Measurements from ENCODE around the gene ACKR3.

The ACKR3 gene

DNA sequence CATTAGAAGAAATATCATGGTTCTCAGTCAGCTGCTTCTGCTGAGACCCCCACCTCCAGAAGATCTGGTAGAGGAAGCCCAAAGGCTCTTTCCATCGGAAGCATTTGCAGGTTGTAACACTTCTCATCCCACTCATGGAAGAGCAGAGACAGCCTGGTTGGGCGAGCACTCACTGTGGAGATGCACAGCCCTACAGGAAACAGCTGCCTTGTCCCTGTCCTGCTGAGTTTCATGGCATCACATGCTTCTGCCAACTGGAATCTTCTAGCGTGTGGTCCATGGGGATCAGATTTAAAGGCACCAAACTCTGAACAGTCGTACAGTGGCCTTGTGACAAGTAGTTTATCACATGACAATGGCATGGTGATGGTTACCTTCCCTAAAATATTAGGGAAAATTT is 36.3 kb upstream of the ACKR3 start:
- no peak overlapping the region for H3K27ac ChIP-seq (replicated peaks)
- peaks cover 3% of the 10 kb centered on the region for H3K27me3 ChIP-seq (ENCODE audit: insufficient read depth, poor library complexity, severe bottlenecking)
- TF ChIP-seq, protein P1, sequence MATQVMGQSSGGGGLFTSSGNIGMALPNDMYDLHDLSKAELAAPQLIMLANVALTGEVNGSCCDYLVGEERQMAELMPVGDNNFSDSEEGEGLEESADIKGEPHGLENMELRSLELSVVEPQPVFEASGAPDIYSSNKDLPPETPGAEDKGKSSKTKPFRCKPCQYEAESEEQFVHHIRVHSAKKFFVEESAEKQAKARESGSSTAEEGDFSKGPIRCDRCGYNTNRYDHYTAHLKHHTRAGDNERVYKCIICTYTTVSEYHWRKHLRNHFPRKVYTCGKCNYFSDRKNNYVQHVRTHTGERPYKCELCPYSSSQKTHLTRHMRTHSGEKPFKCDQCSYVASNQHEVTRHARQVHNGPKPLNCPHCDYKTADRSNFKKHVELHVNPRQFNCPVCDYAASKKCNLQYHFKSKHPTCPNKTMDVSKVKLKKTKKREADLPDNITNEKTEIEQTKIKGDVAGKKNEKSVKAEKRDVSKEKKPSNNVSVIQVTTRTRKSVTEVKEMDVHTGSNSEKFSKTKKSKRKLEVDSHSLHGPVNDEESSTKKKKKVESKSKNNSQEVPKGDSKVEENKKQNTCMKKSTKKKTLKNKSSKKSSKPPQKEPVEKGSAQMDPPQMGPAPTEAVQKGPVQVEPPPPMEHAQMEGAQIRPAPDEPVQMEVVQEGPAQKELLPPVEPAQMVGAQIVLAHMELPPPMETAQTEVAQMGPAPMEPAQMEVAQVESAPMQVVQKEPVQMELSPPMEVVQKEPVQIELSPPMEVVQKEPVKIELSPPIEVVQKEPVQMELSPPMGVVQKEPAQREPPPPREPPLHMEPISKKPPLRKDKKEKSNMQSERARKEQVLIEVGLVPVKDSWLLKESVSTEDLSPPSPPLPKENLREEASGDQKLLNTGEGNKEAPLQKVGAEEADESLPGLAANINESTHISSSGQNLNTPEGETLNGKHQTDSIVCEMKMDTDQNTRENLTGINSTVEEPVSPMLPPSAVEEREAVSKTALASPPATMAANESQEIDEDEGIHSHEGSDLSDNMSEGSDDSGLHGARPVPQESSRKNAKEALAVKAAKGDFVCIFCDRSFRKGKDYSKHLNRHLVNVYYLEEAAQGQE (IDR thresholded peaks at IDR 0.05; ENCODE audit: insufficient replicate concordance, low read depth), result no peak
- TF ChIP-seq, protein P2, sequence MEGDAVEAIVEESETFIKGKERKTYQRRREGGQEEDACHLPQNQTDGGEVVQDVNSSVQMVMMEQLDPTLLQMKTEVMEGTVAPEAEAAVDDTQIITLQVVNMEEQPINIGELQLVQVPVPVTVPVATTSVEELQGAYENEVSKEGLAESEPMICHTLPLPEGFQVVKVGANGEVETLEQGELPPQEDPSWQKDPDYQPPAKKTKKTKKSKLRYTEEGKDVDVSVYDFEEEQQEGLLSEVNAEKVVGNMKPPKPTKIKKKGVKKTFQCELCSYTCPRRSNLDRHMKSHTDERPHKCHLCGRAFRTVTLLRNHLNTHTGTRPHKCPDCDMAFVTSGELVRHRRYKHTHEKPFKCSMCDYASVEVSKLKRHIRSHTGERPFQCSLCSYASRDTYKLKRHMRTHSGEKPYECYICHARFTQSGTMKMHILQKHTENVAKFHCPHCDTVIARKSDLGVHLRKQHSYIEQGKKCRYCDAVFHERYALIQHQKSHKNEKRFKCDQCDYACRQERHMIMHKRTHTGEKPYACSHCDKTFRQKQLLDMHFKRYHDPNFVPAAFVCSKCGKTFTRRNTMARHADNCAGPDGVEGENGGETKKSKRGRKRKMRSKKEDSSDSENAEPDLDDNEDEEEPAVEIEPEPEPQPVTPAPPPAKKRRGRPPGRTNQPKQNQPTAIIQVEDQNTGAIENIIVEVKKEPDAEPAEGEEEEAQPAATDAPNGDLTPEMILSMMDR (IDR thresholded peaks at IDR 0.05; ENCODE audit: insufficient read depth, low read length), result no peak
- TF ChIP-seq POLR2AphosphoS5 (IDR thresholded peaks at IDR 0.05; ENCODE audit: low read depth) (no peak), SPI1 (IDR thresholded peaks at IDR 0.05; ENCODE audit: borderline replicate concordance, low read depth) (no peak), GABPA (IDR thresholded peaks at IDR 0.05; ENCODE audit: low read depth) (no peak)
- no peak for DNase-seq (ENCODE audit: low read depth in 1 of 2, low spot score in 1 of 2)
- H3K4me3 ChIP-seq (replicated peaks; ENCODE audit: insufficient read depth, low read length), result no peak overlapping the region

DNA sequence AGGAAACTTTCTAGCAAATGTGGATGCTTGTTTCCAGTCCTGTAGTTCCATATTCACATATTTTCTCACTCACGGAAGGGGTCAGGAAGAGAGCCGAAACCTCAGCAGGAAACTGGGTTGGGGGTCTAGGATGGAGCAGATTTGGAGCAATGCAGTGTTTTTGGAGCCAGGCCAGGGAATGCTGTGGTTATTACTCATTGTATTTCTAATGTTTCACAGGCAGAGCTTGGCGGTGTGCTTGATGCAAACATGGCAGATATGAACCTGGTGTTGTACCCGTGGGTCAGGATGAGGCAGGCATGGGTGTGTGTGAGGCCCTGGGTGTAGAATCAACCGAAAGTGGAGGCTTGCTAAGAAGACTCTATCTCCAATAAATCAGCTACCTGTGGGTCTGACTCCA is 34.6 kb upstream of the ACKR3 start:
- no peak overlapping the region for H3K27ac ChIP-seq (replicated peaks)
- peaks cover 3% of the 10 kb centered on the region for H3K27me3 ChIP-seq (ENCODE audit: insufficient read depth, poor library complexity, severe bottlenecking)
- no peak overlapping the region for H3K4me3 ChIP-seq (replicated peaks; ENCODE audit: insufficient read depth, low read length)
- no peak for DNase-seq (ENCODE audit: low read depth in 1 of 2, low spot score in 1 of 2)
- TF ChIP-seq, protein P2 (IDR thresholded peaks at IDR 0.05; ENCODE audit: insufficient read depth, low read length), result no peak
- TF ChIP-seq GABPA (IDR thresholded peaks at IDR 0.05; ENCODE audit: low read depth) (no peak), SPI1 (IDR thresholded peaks at IDR 0.05; ENCODE audit: borderline replicate concordance, low read depth) (no peak), POLR2AphosphoS5 (IDR thresholded peaks at IDR 0.05; ENCODE audit: low read depth) (no peak)
- TF ChIP-seq, protein P1 (IDR thresholded peaks at IDR 0.05; ENCODE audit: insufficient replicate concordance, low read depth), result no peak

DNA sequence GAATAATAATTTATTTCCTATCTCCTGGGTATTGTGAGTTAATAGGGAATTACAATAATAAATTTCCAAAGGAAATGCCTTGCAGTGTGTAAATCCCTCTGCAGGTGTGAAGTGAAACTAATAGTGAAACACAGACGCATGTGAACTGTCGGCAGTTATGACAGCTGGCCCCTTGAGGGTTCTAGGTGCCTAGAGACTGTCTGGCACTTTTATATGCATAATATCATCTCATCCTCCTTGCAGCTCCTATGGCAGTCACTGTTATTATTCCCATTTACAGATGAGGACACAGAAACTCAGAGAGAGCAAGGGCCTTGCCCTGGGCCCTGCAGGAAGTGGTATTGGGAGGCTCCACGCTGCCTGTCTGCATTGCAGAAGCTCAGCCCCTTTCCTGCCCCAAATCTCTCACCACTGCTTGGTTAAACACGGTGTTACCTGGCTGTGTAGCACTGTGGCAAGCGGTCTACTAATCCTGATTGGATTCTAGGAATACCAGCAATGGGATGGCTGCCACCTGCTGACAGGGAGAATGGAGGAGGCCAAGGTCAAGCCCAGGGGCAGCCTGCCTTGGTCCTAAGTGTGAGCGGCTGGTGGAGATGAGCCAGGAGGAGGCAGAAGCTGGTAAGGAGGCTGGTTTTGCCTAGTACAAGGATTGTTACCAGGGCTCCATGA is 32.8 kb upstream of the ACKR3 start:
- Histone ChIP-seq H3K27me3 (ENCODE audit: insufficient read depth, poor library complexity, severe bottlenecking) (peaks cover 3% of the 10 kb centered on the region), H3K4me3 (replicated peaks; ENCODE audit: insufficient read depth, low read length) (no peak overlapping the region), H3K27ac (replicated peaks) (no peak overlapping the region)
- DNase-seq (ENCODE audit: low read depth in 1 of 2, low spot score in 1 of 2), result no peak
- TF ChIP-seq, protein P2 (IDR thresholded peaks at IDR 0.05; ENCODE audit: insufficient read depth, low read length), result no peak
- TF ChIP-seq POLR2AphosphoS5 (IDR thresholded peaks at IDR 0.05; ENCODE audit: low read depth), result no peak
- TF ChIP-seq SPI1 (IDR thresholded peaks at IDR 0.05; ENCODE audit: borderline replicate concordance, low read depth), result no peak
- TF ChIP-seq GABPA (IDR thresholded peaks at IDR 0.05; ENCODE audit: low read depth), result no peak
- TF ChIP-seq, protein P1 (IDR thresholded peaks at IDR 0.05; ENCODE audit: insufficient replicate concordance, low read depth), result no peak
